ENCODE measurements around the gene NMNAT2. TPM values are rescaled to one million over a fixed set of nuclear protein-coding genes. Genes with fewer than 3 reads are reported as not detected.

NMNAT2 gene
- total and polyA plus RNA-seq, 2 experiments from 2014 or later = 2.4 to 4.2 TPM

DNA sequence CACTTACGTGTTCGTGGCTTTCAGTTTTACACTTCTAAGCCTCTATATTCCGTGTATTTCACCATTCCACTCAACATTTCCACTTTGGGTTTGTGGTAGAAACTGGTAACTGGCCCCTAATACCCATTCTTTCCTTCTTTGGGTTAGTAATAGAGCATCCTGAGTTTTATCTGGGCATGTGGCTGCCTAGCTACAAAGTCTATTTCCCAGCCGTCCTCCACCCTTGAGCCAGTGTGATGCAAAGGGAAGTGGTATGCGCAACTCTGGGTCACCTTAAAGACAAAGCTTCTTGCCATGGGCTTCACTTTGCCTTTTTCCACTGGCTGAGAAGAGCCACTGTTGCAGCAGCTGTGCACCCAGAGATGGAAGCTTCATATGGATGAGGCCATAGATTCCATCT lies 158.3 kb downstream of the NMNAT2 start:
- H3F3A ChIP-seq (ENCODE audit: insufficient read depth) = no peaks in the 10 kb centered on the region
- H3K27ac ChIP-seq = no peak overlapping the region
- no peaks in the 10 kb centered on the region for H3K36me3 ChIP-seq (ENCODE audit: low read depth)
- no peak overlapping the region for H2AFZ ChIP-seq
- no peaks in the 10 kb centered on the region for H4K20me1 ChIP-seq (ENCODE audit: insufficient read depth)
- no peak for TF ChIP-seq EZH2phosphoT487 (IDR thresholded peaks at IDR 0.05; ENCODE audit: insufficient read depth, low read depth)
- TF ChIP-seq EZH2 (IDR thresholded peaks at IDR 0.05; ENCODE audit: insufficient read depth, poor library complexity, severe bottlenecking) = no peak
- no peak overlapping the region for H3K9ac ChIP-seq
- 95 to 98% methylated on average over 5 of the region's 5 CpGs for WGBS, 2 experiments (ENCODE audit: low coverage in 1 of 2, low lambda C conversion rate in 2 of 2, missing lambda C conversion rate in 2 of 2)
- H3K27me3 ChIP-seq (replicated peaks; ENCODE audit: insufficient read depth) = no peaks in the 10 kb centered on the region
- no peaks in the 10 kb centered on the region for H3K79me2 ChIP-seq (ENCODE audit: insufficient read depth)
- DNase-seq = no peak
- no peak overlapping the region for H3K4me2 ChIP-seq (ENCODE audit: unreplicated experiment)
- H3K9me2 ChIP-seq (ENCODE audit: insufficient read depth) = no peaks in the 10 kb centered on the region
- in situ Hi-C loops (cut with MboI) = no loop called here
- H3K4me1 ChIP-seq (ENCODE audit: insufficient read depth) = no peaks in the 10 kb centered on the region
- H3K9me3 ChIP-seq (ENCODE audit: low read depth) = peaks cover 4% of the 10 kb centered on the region
- no peak overlapping the region for H3K4me3 ChIP-seq

GRCh38 chr1:183255073-183255472 lies 163.1 kb downstream of the NMNAT2 start:
- DNase-seq = no peak
- no peak overlapping the region for H3K4me3 ChIP-seq
- WGBS, 2 experiments (ENCODE audit: low coverage in 1 of 2, low lambda C conversion rate in 2 of 2, missing lambda C conversion rate in 2 of 2) = 67 to 83% methylated on average over 1 of the region's 1 CpG
- no peaks in the 10 kb centered on the region for H4K20me1 ChIP-seq (ENCODE audit: insufficient read depth)
- H3K9me3 ChIP-seq (ENCODE audit: low read depth) = peaks cover 4% of the 10 kb centered on the region
- no peaks in the 10 kb centered on the region for H3F3A ChIP-seq (ENCODE audit: insufficient read depth)
- no peaks in the 10 kb centered on the region for H3K27me3 ChIP-seq (replicated peaks; ENCODE audit: insufficient read depth)
- no peaks in the 10 kb centered on the region for H3K79me2 ChIP-seq (ENCODE audit: insufficient read depth)
- H2AFZ ChIP-seq = no peak overlapping the region
- H3K4me1 ChIP-seq (ENCODE audit: insufficient read depth) = no peaks in the 10 kb centered on the region
- H3K27ac ChIP-seq = no peak overlapping the region
- no peaks in the 10 kb centered on the region for H3K36me3 ChIP-seq (ENCODE audit: low read depth)
- no peak overlapping the region for H3K4me2 ChIP-seq (ENCODE audit: unreplicated experiment)
- TF ChIP-seq EZH2phosphoT487 (IDR thresholded peaks at IDR 0.05; ENCODE audit: insufficient read depth, low read depth) = no peak
- TF ChIP-seq EZH2 (IDR thresholded peaks at IDR 0.05; ENCODE audit: insufficient read depth, poor library complexity, severe bottlenecking) = no peak
- H3K9ac ChIP-seq = no peak overlapping the region
- H3K9me2 ChIP-seq (ENCODE audit: insufficient read depth) = no peaks in the 10 kb centered on the region
- in situ Hi-C loops (cut with MboI) = no loop called here

DNA sequence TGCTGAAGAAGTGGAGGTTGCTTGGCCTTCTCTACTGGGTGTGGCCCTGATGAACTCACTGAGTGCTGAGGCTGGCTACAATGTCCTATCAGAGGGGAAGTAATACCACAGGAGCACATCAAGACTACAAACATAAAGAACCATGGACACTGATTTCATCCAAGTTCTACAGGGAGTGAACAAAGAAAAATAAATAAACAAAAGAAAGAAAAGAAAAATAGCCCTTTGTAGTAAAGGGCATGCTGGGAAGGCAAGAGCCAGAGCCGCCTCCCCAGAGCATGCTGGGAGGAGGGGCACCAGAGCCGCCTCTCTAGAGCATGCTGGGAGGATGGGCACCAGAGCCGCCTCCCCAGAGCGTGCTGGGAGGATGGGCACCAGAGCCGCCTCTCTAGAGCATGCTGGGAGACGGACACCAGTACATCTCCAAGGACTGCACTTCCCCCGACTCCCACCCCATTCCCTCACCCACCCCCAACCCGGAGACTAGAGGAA lies 166.2 kb downstream of the NMNAT2 start:
- Histone ChIP-seq H4K20me1 (ENCODE audit: insufficient read depth) (no peaks in the 10 kb centered on the region), H3K4me2 (ENCODE audit: unreplicated experiment) (no peak overlapping the region), H3K9me2 (ENCODE audit: insufficient read depth) (no peaks in the 10 kb centered on the region), H3K9me3 (ENCODE audit: low read depth) (peaks cover 4% of the 10 kb centered on the region), H3K79me2 (ENCODE audit: insufficient read depth) (no peaks in the 10 kb centered on the region), H3K4me1 (ENCODE audit: insufficient read depth) (no peaks in the 10 kb centered on the region), H3K4me3 (no peak overlapping the region), H3K9ac (no peak overlapping the region), H3K27me3 (replicated peaks; ENCODE audit: insufficient read depth) (no peaks in the 10 kb centered on the region), H3K27ac (no peak overlapping the region), H3K36me3 (ENCODE audit: low read depth) (no peaks in the 10 kb centered on the region), H3F3A (ENCODE audit: insufficient read depth) (no peaks in the 10 kb centered on the region), H2AFZ (no peak overlapping the region)
- WGBS, 2 experiments (ENCODE audit: low coverage in 1 of 2, low lambda C conversion rate in 2 of 2, missing lambda C conversion rate in 2 of 2) = 87 to 92% methylated on average over 5 to 8 of the region's 8 CpGs
- in situ Hi-C loops (cut with MboI) = no loop called here
- DNase-seq = no peak
- TF ChIP-seq EZH2 (IDR thresholded peaks at IDR 0.05; ENCODE audit: insufficient read depth, poor library complexity, severe bottlenecking) (no peak), EZH2phosphoT487 (IDR thresholded peaks at IDR 0.05; ENCODE audit: insufficient read depth, low read depth) (no peak)

DNA sequence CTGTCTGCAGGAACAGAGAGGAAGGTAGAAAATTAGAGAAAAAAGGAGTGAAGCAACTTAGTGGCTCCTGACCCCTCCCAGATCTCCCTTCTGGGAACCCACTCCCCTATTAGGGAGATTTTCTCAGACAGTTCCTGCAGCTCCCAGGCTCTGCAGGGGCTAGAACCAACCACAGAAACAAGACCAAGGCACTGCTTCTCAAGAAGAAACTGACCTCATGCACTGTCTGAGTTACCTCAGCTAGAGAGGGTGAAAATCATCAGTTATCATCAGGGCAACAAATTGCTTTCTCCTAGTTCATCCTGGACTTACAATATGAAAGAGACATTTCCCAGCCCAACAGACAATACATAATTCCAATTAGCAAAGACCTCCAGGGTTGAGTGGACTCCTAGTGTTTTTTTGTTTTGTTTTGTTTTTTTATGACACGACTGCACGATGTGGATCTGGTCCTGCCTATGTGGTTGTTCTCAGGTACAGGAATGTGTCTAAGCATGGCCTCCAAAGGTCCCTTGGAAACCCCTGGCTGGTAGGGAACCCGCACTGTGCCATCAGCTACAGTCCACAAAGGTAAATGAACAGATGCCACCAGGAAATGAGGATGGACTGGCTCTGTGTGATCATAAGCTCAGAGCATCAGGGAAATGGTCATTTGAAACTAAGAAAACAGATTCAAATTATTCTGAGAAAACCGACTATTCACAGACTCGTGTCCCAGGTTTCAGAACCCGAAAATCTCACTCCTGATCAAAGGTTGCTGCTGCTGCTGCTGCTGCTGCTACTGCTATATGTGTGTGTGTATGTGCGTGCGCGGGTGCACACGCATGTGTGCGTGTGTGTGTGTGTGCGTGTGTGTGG lies 166.8 kb downstream of the NMNAT2 start:
- H3K4me1 ChIP-seq (ENCODE audit: insufficient read depth) = no peaks in the 10 kb centered on the region
- no peaks in the 10 kb centered on the region for H3F3A ChIP-seq (ENCODE audit: insufficient read depth)
- H3K36me3 ChIP-seq (ENCODE audit: low read depth) = no peaks in the 10 kb centered on the region
- no peak overlapping the region for H3K4me2 ChIP-seq (ENCODE audit: unreplicated experiment)
- in situ Hi-C loops (cut with MboI) = no loop called here
- TF ChIP-seq EZH2phosphoT487 (IDR thresholded peaks at IDR 0.05; ENCODE audit: insufficient read depth, low read depth) = no peak
- no peak for TF ChIP-seq EZH2 (IDR thresholded peaks at IDR 0.05; ENCODE audit: insufficient read depth, poor library complexity, severe bottlenecking)
- no peak overlapping the region for H3K4me3 ChIP-seq
- H3K27me3 ChIP-seq (replicated peaks; ENCODE audit: insufficient read depth) = no peaks in the 10 kb centered on the region
- H4K20me1 ChIP-seq (ENCODE audit: insufficient read depth) = no peaks in the 10 kb centered on the region
- DNase-seq = no peak
- WGBS, 2 experiments (ENCODE audit: low coverage in 1 of 2, low lambda C conversion rate in 2 of 2, missing lambda C conversion rate in 2 of 2) = 96 to 97% methylated on average over 12 of the region's 12 CpGs
- no peak overlapping the region for H3K27ac ChIP-seq
- H3K9ac ChIP-seq = no peak overlapping the region
- H3K79me2 ChIP-seq (ENCODE audit: insufficient read depth) = no peaks in the 10 kb centered on the region
- H3K9me2 ChIP-seq (ENCODE audit: insufficient read depth) = no peaks in the 10 kb centered on the region
- peaks cover 4% of the 10 kb centered on the region for H3K9me3 ChIP-seq (ENCODE audit: low read depth)
- H2AFZ ChIP-seq = no peak overlapping the region

All from GM23248 (cell line).